Astrocyte of the cerebellum (primary cell): ENCODE results near the gene CASP8AP2.
"Not testable (repeated sequence)": the region's sequence is repeated elsewhere in the genome, so short reads cannot be mapped to it uniquely, and the experiment has no call there.

Source experiments
- DNase-seq: peaks from one replicate; pipeline ENCODE4 v3.0.0-alpha.2; 2011; ENCODE audit warnings: low read depth
- H3K4me3 ChIP-seq: 2 replicates; pipeline ENCODE4 v1.5.1; 2011; ENCODE audit warnings: mild to moderate bottlenecking, low read depth, low read length, moderate library complexity
- in situ Hi-C: cut with HindIII; loops from 2 replicates; pipeline ENCODE4 v1.10.0; 2017; ENCODE audit warnings: low sequenced_read_pairs
- TF ChIP-seq, protein P1 (sequence below): IDR thresholded peaks from 2 replicates; pipeline ENCODE4 v1.5.1; 2012; ENCODE audit warnings: low read length, low read depth, moderate library complexity, mild to moderate bottlenecking; ENCODE audit errors: missing control alignments

CASP8AP2 gene

GRCh38 chr6:89829472-89830169, at the start of gene CASP8AP2:
TSS of gene CASP8AP2 (plus strand) at chr6:89829880.
- H3K4me3 ChIP-seq, result peak within 1 kb of the TSS; percentile 92
- TF ChIP-seq, protein P1, sequence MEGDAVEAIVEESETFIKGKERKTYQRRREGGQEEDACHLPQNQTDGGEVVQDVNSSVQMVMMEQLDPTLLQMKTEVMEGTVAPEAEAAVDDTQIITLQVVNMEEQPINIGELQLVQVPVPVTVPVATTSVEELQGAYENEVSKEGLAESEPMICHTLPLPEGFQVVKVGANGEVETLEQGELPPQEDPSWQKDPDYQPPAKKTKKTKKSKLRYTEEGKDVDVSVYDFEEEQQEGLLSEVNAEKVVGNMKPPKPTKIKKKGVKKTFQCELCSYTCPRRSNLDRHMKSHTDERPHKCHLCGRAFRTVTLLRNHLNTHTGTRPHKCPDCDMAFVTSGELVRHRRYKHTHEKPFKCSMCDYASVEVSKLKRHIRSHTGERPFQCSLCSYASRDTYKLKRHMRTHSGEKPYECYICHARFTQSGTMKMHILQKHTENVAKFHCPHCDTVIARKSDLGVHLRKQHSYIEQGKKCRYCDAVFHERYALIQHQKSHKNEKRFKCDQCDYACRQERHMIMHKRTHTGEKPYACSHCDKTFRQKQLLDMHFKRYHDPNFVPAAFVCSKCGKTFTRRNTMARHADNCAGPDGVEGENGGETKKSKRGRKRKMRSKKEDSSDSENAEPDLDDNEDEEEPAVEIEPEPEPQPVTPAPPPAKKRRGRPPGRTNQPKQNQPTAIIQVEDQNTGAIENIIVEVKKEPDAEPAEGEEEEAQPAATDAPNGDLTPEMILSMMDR, result no peak
- peak; percentile 99 for DNase-seq
- in situ Hi-C loops, result no loop called here

GRCh38 chr6:89781070-89782034, 48.3 kb upstream of the CASP8AP2 start:
- TF ChIP-seq, protein P1, result no peak
- in situ Hi-C loops, result no loop called here
- H3K4me3 ChIP-seq, result no peak overlapping the region
- no peak for DNase-seq

- H3K4me3 ChIP-seq, result no peak overlapping the region
- TF ChIP-seq, protein P1, result no peak
- no peak for DNase-seq
- in situ Hi-C loops, result no loop called here
Measured at GRCh38 chr6:89782222-89782621, 47.5 kb upstream of the CASP8AP2 start.

GRCh38 chr6:89783293-89783692, 46.4 kb upstream of the CASP8AP2 start:
- DNase-seq, H3K4me3 ChIP-seq, in situ Hi-C loops: not testable (repeated sequence)

- TF ChIP-seq, protein P1, result no peak
- no peak overlapping the region for H3K4me3 ChIP-seq
- DNase-seq, result no peak
- in situ Hi-C loops, result no loop called here
Measured at GRCh38 chr6:89784838-89785237, 44.8 kb upstream of the CASP8AP2 start.

DNA sequence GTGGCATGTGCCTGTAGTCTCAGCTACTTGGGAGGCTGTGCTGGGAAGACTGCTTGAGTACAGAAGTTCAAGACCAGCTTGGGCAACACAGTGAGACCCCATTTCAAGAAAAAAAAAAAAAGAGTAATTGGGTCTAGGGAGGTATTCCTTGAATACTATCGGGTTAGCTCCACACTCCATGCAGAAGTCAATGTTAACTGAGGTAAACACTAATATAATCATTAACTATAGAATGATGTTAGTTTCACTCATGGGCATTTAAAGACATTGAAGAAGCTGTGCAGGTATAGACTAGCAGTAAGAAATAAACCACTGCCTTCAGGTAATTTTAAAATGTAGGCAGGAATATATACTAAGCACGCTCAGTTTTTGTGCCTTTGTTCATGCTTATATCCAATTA, 42.7 kb upstream of the CASP8AP2 start:
- in situ Hi-C loops, result no loop called here
- TF ChIP-seq, protein P1, result no peak
- no peak for DNase-seq
- no peak overlapping the region for H3K4me3 ChIP-seq

DNA sequence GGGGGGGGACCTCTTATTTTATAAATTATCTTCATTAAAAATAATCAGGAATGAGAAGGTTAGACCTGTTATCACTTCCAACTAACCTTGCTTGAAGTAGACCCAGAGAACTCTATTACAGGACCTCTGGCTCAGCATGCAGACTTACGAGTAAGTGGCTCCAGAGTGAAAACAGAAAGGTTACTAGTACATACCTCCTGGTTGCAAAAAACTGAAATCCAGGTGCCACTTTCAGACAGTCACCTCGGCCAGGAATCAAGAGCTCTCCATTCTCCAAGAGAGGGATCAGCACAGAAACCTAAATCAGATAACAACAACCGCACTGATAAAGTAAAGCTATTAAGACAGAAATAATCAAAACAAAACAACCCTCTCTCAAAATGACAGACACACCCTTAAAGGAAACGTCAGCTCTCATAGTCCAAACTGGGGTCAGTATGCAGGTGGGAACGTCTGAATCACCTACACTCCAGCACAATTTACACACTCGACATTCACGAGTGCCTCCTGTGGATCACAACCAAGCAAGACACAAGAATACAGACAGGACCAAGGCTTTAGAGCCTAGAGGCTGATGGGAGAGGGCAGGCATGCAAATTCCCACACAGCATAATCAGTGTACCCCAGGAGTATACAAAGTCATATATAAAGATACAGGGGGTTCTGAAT, 41.9 kb upstream of the CASP8AP2 start:
- in situ Hi-C loops, result no loop called here
- TF ChIP-seq, protein P1, result no peak
- DNase-seq, result no peak
- no peak overlapping the region for H3K4me3 ChIP-seq
